ENCODE measurements around the gene FBXO3.

The FBXO3 gene

DNA sequence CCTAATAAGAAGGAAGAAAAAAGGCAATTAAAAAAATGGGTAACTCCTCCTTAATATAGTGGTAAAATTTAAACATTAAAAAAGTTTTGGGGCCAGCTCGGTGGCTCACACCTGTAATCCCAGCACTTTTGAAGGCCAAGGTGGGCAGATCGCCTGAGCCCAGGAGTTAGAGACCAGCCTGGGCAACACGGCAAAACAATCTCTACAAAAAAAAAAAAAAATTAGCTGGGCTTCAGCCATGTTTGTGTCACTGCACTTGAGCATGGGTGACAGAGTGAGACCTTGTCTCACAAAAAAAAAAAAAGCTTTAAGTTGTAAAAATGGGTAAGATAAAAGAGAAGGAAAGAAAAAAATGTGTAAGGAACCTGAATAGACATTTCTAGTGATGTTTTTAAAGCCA lies 11.3 kb upstream of the FBXO3 start:
- peaks cover under 1% of the 10 kb centered on the region for H3K4me1 ChIP-seq (ENCODE audit: control insufficient read depth, insufficient read depth, low read length)
- DNase-seq (ENCODE audit: low read depth): no peak
- no peak overlapping the region for H3K9ac ChIP-seq (ENCODE audit: low read length)
- H3K4me3 ChIP-seq (ENCODE audit: low read length): no peak overlapping the region
- no peaks in the 10 kb centered on the region for H3K9me3 ChIP-seq (ENCODE audit: control insufficient read depth, low read length)
- H3K27me3 ChIP-seq (replicated peaks; ENCODE audit: control insufficient read depth, insufficient read depth, low read length): peaks cover 5% of the 10 kb centered on the region
- no peaks in the 10 kb centered on the region for H3K36me3 ChIP-seq (ENCODE audit: control insufficient read depth, insufficient read depth, low read length, severe bottlenecking)

DNA sequence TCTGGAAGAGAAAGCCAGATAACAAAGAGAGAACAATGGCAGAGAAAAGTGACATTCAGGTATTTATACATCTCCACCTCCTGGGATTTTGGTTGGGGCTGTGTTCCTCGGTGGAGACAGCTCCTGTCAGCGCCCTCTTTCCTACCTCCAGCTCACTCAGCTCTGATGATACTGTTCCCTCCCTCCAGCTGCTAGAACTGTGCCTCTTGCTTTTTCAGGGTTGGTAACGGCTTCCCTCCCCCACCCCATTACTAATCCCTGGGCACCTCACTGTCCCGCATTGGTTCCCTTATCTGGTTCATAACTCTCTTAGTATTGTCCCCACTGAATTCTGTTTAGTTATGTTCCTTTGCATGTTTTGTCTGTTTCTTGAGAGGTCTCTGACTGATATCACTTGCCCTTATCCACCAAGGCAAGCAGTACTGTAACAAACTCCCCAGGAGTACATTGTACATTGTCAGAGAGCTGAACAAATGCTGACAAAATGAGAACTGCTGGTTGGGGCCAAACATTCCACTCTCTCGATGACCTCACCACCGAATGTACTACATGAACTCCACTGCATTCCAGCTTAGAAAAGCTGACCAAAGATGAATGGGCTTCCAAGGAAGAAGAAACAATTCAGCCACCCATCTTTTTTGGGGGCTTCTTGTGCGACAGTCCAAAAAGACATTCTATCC lies 5.7 kb upstream of the FBXO3 start:
- no peaks in the 10 kb centered on the region for H3K9me3 ChIP-seq (ENCODE audit: control insufficient read depth, low read length)
- no peak overlapping the region for H3K9ac ChIP-seq (ENCODE audit: low read length)
- H3K36me3 ChIP-seq (ENCODE audit: control insufficient read depth, insufficient read depth, low read length, severe bottlenecking): no peaks in the 10 kb centered on the region
- no peak overlapping the region for H3K4me3 ChIP-seq (ENCODE audit: low read length)
- no peaks in the 10 kb centered on the region for H3K27me3 ChIP-seq (replicated peaks; ENCODE audit: control insufficient read depth, insufficient read depth, low read length)
- H3K4me1 ChIP-seq (ENCODE audit: control insufficient read depth, insufficient read depth, low read length): peaks cover 14% of the 10 kb centered on the region
- peak; percentile 77 for DNase-seq (ENCODE audit: low read depth)

GRCh38 chr11:33778675-33779074 lies 4.4 kb upstream of the FBXO3 start:
- peaks cover 17% of the 10 kb centered on the region for H3K4me1 ChIP-seq (ENCODE audit: control insufficient read depth, insufficient read depth, low read length)

DNA sequence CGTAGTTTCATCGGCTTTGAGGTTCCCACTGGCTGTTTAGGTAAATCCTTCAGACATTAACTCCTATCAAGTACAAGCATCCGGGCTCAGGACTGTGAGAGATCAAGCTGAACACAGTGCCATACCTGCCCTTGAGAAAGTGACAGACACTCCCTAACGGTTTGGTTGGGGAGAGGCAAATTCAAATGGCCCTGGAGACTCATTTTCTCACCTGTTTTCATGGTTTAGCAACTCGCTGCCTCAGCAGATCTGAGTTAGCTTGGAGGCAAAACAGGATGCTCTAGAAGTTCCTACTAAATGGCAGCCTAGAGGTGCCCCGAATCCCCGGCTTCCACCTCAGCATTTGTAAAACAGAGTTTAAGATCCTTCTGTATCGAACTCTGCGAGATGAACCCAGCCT lies 3.6 kb upstream of the FBXO3 start:
- no peak overlapping the region for H3K4me3 ChIP-seq (ENCODE audit: low read length)
- H3K36me3 ChIP-seq (ENCODE audit: control insufficient read depth, insufficient read depth, low read length, severe bottlenecking): no peaks in the 10 kb centered on the region
- no peak overlapping the region for H3K9ac ChIP-seq (ENCODE audit: low read length)
- peaks cover 23% of the 10 kb centered on the region for H3K4me1 ChIP-seq (ENCODE audit: control insufficient read depth, insufficient read depth, low read length)
- no peak for DNase-seq (ENCODE audit: low read depth)
- no peaks in the 10 kb centered on the region for H3K9me3 ChIP-seq (ENCODE audit: control insufficient read depth, low read length)
- H3K27me3 ChIP-seq (replicated peaks; ENCODE audit: control insufficient read depth, insufficient read depth, low read length): no peaks in the 10 kb centered on the region

More at GRCh38 chr11:33778675-33779074, 4.4 kb upstream of the FBXO3 start:
- Histone ChIP-seq H3K27me3 (replicated peaks; ENCODE audit: control insufficient read depth, insufficient read depth, low read length) (no peaks in the 10 kb centered on the region), H3K4me3 (ENCODE audit: low read length) (no peak overlapping the region), H3K36me3 (ENCODE audit: control insufficient read depth, insufficient read depth, low read length, severe bottlenecking) (no peaks in the 10 kb centered on the region), H3K9me3 (ENCODE audit: control insufficient read depth, low read length) (no peaks in the 10 kb centered on the region), H3K9ac (ENCODE audit: low read length) (no peak overlapping the region)
- DNase-seq (ENCODE audit: low read depth): peak; percentile 69

DNA sequence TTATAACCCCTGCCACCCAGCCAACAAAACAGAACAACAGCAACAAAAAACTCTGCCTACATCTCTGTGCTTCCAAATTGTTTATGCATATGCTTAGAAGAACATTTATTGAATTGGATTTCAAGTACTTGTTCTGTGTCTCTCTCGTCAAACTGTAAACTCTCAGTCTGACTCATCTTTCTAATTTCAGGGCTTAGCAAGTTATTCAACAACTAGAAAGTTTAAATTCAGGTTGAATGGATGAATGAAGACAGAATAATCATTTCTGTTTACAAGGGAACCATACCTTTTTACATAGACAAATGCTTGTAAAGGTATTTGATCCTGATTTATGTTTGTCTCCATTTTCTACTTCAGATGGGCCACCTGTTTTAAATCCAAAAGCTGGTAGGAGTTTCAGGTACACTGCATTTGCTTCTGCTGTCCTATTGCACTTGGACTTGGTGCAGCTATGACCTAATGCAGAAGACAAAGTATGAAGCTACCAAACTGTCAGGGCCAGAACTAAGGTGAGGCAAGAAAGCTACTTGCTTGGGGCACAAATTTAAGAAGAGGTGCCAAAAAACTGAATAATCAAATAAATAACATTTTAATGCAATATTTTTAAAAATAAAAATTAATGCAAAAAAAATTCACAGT lies 1.6 kb upstream of the FBXO3 start:
- H3K36me3 ChIP-seq (ENCODE audit: control insufficient read depth, insufficient read depth, low read length, severe bottlenecking): no peaks in the 10 kb centered on the region
- peaks cover 24% of the 10 kb centered on the region for H3K4me1 ChIP-seq (ENCODE audit: control insufficient read depth, insufficient read depth, low read length)
- no peak overlapping the region for H3K4me3 ChIP-seq (ENCODE audit: low read length)
- no peak for DNase-seq (ENCODE audit: low read depth)
- H3K27me3 ChIP-seq (replicated peaks; ENCODE audit: control insufficient read depth, insufficient read depth, low read length): no peaks in the 10 kb centered on the region
- H3K9me3 ChIP-seq (ENCODE audit: control insufficient read depth, low read length): no peaks in the 10 kb centered on the region
- H3K9ac ChIP-seq (ENCODE audit: low read length): no peak overlapping the region

- no peak for DNase-seq (ENCODE audit: low read depth)
- H3K9me3 ChIP-seq (ENCODE audit: control insufficient read depth, low read length): no peaks in the 10 kb centered on the region
- H3K36me3 ChIP-seq (ENCODE audit: control insufficient read depth, insufficient read depth, low read length, severe bottlenecking): no peaks in the 10 kb centered on the region
- peaks cover 21% of the 10 kb centered on the region for H3K4me1 ChIP-seq (ENCODE audit: control insufficient read depth, insufficient read depth, low read length)
- no peaks in the 10 kb centered on the region for H3K27me3 ChIP-seq (replicated peaks; ENCODE audit: control insufficient read depth, insufficient read depth, low read length)
- H3K9ac ChIP-seq (ENCODE audit: low read length): no peak overlapping the region
- no peak overlapping the region for H3K4me3 ChIP-seq (ENCODE audit: low read length)
Measured at GRCh38 chr11:33775467-33775807, 1.1 kb upstream of the FBXO3 start.

GRCh38 chr11:33774736-33775466 lies 581 bp upstream of the FBXO3 start:
- no peak for DNase-seq (ENCODE audit: low read depth)
- H3K4me1 ChIP-seq (ENCODE audit: control insufficient read depth, insufficient read depth, low read length): peaks cover 16% of the 10 kb centered on the region
- no peaks in the 10 kb centered on the region for H3K27me3 ChIP-seq (replicated peaks; ENCODE audit: control insufficient read depth, insufficient read depth, low read length)
- no peaks in the 10 kb centered on the region for H3K9me3 ChIP-seq (ENCODE audit: control insufficient read depth, low read length)
- H3K4me3 ChIP-seq (ENCODE audit: low read length): peak overlapping the region; percentile 94
- peak overlapping the region; percentile 83 for H3K9ac ChIP-seq (ENCODE audit: low read length)
- no peaks in the 10 kb centered on the region for H3K36me3 ChIP-seq (ENCODE audit: control insufficient read depth, insufficient read depth, low read length, severe bottlenecking)

DNA sequence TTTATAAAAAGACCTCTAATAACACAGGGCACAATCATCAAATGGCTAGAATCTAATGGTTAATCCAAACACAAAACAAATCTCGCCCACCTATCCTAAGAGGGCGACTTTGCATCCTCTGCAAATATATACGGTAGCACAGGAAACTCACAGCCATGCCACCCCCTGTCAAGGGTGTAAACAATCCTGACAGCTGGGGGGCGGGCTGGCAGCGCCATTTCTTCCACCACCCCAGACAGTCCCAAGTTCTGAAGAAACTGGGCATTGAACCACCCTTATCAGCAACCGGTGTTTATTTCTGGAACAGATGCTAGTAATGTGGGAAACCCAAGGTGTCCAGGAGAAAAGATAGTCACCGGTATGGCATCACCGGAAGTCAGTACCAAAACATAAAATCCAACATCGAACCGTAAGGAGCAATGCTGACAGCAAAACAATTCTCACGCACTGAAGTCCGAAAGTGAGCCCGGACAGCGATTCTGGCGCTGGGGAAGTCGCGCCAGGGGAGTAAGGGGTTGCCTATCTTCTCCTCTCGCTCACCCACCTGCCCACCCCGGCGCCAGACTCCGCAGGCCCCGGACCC lies 825 bp downstream of the FBXO3 start:
- Histone ChIP-seq H3K4me3 (ENCODE audit: low read length) (peak overlapping the region; percentile 94), H3K9ac (ENCODE audit: low read length) (peak overlapping the region; percentile 88), H3K27me3 (replicated peaks; ENCODE audit: control insufficient read depth, insufficient read depth, low read length) (no peaks in the 10 kb centered on the region), H3K9me3 (ENCODE audit: control insufficient read depth, low read length) (no peaks in the 10 kb centered on the region), H3K36me3 (ENCODE audit: control insufficient read depth, insufficient read depth, low read length, severe bottlenecking) (peaks cover 4% of the 10 kb centered on the region), H3K4me1 (ENCODE audit: control insufficient read depth, insufficient read depth, low read length) (peaks cover 12% of the 10 kb centered on the region)
- peak; percentile 44 for DNase-seq (ENCODE audit: low read depth)

- H3K27me3 ChIP-seq (replicated peaks; ENCODE audit: control insufficient read depth, insufficient read depth, low read length): no peaks in the 10 kb centered on the region
- H3K4me1 ChIP-seq (ENCODE audit: control insufficient read depth, insufficient read depth, low read length): peaks cover 12% of the 10 kb centered on the region
- H3K4me3 ChIP-seq (ENCODE audit: low read length): peak overlapping the region; percentile 94
- no peak overlapping the region for H3K9ac ChIP-seq (ENCODE audit: low read length)
- H3K9me3 ChIP-seq (ENCODE audit: control insufficient read depth, low read length): no peaks in the 10 kb centered on the region
- DNase-seq (ENCODE audit: low read depth): no peak
- H3K36me3 ChIP-seq (ENCODE audit: control insufficient read depth, insufficient read depth, low read length, severe bottlenecking): peaks cover 11% of the 10 kb centered on the region
Measured at GRCh38 chr11:33772870-33773269, 1.4 kb downstream of the FBXO3 start.

- Histone ChIP-seq H3K9ac (ENCODE audit: low read length) (no peak overlapping the region), H3K4me3 (ENCODE audit: low read length) (no peak overlapping the region), H3K9me3 (ENCODE audit: control insufficient read depth, low read length) (no peaks in the 10 kb centered on the region), H3K4me1 (ENCODE audit: control insufficient read depth, insufficient read depth, low read length) (peaks cover 12% of the 10 kb centered on the region), H3K36me3 (ENCODE audit: control insufficient read depth, insufficient read depth, low read length, severe bottlenecking) (peaks cover 15% of the 10 kb centered on the region), H3K27me3 (replicated peaks; ENCODE audit: control insufficient read depth, insufficient read depth, low read length) (no peaks in the 10 kb centered on the region)
- DNase-seq (ENCODE audit: low read depth): no peak
Measured at GRCh38 chr11:33772300-33772699, 2.0 kb downstream of the FBXO3 start.

- peaks cover 34% of the 10 kb centered on the region for H3K36me3 ChIP-seq (ENCODE audit: control insufficient read depth, insufficient read depth, low read length, severe bottlenecking)
- no peak overlapping the region for H3K9ac ChIP-seq (ENCODE audit: low read length)
- H3K27me3 ChIP-seq (replicated peaks; ENCODE audit: control insufficient read depth, insufficient read depth, low read length): no peaks in the 10 kb centered on the region
- peaks cover 12% of the 10 kb centered on the region for H3K4me1 ChIP-seq (ENCODE audit: control insufficient read depth, insufficient read depth, low read length)
- no peaks in the 10 kb centered on the region for H3K9me3 ChIP-seq (ENCODE audit: control insufficient read depth, low read length)
- H3K4me3 ChIP-seq (ENCODE audit: low read length): no peak overlapping the region
- DNase-seq (ENCODE audit: low read depth): no peak
Measured at GRCh38 chr11:33770236-33770635, 4.1 kb downstream of the FBXO3 start.
